HG03575 (cell line): ENCODE results near the gene ARHGAP18.
A peak's percentile ranks its signal among the peaks of the same experiment; 100 is the strongest.

ENCODE experiments used
- ATAC-seq: cut with Tn5 transposase; IDR thresholded peaks from one replicate; pipeline ENCODE4 v1.9.1; 2021; ENCODE audit not compliant: unreplicated experiment, insufficient number of reproducible peaks, low FRiP score; ENCODE audit errors: extremely low read depth

Gene ARHGAP18, protein sequence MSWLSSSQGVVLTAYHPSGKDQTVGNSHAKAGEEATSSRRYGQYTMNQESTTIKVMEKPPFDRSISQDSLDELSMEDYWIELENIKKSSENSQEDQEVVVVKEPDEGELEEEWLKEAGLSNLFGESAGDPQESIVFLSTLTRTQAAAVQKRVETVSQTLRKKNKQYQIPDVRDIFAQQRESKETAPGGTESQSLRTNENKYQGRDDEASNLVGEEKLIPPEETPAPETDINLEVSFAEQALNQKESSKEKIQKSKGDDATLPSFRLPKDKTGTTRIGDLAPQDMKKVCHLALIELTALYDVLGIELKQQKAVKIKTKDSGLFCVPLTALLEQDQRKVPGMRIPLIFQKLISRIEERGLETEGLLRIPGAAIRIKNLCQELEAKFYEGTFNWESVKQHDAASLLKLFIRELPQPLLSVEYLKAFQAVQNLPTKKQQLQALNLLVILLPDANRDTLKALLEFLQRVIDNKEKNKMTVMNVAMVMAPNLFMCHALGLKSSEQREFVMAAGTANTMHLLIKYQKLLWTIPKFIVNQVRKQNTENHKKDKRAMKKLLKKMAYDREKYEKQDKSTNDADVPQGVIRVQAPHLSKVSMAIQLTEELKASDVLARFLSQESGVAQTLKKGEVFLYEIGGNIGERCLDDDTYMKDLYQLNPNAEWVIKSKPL

DNA sequence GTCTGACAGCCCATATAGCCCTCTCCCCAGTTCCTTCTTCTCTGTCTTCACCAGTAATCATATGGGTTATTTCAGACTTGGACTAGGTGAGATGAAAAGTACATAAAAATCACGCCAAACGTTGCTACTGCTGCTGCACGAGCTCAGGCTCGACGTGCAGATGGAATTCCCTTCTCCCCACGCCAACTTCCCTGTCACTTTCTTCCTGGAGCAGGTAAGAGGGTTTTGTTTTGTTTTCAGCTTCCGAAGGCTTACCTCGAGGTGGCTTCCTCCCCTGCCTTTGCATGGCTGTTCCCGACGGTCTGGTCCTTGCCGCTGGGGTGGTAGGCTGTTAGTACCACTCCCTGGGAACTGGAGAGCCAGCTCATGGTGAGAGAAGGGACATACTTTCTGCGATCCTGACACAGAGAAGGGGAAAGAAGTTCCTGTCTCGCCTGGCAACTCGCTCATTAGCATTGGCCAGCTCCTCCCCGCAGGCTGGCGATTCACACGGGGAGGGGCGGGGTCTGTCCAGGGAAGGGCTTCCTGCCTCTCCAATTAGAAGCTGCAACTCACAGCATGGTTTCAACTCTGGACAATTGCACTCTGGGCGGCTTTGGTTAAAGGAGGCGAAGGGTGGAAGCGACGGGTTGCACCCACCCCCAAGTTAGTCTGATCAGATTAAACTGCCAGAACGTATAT lies at the start of gene ARHGAP18:
Gene ARHGAP18, minus strand, starts transcription at position 409 of the 681 bp plus-strand sequence. Its CDS starts 41 bp downstream, at position 368.
- ATAC-seq, result peak; percentile 85

DNA sequence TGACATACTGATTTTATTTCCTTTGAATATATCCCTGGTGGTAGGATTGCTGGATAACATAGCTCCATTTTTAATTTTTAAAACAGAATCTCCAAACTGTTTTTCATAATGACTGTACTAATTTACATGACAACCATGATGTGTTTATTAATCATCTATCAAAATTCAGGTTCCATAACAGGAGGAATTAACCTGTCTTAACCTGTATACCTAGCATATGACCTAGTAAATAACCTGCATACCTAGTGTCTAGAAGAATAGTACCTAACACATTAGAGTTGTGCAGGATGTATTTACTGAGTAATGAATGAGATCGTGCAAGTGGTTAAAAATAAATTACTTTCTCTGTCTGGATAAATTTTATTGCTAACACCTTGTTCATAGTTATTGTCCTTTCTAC lies 45.8 kb upstream of the ARHGAP18 start:
- no peak for ATAC-seq

- ATAC-seq, result no peak
Measured at GRCh38 chr6:129754750-129755149, 44.8 kb upstream of the ARHGAP18 start.

DNA sequence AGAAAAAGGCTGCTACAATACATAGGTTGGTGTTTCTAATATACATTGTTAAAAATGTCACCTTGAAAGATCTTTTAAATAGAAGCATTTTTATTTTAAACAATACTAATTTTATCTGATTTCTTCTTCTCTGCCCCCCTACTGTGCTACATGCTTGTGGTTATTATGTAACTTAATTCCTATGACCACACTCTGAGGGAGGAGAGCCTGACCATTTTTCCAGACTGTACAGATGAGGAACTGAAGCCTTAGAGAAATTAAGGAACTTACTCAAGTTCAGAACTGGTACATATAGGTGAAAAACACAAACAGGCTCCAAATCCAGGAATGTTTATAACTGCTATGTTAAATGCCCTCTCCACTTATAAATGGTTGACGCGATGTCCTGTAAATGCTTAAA lies 43.4 kb upstream of the ARHGAP18 start:
- ATAC-seq, result no peak

GRCh38 chr6:129751384-129751783 lies 41.4 kb upstream of the ARHGAP18 start:
- ATAC-seq, result no peak

DNA sequence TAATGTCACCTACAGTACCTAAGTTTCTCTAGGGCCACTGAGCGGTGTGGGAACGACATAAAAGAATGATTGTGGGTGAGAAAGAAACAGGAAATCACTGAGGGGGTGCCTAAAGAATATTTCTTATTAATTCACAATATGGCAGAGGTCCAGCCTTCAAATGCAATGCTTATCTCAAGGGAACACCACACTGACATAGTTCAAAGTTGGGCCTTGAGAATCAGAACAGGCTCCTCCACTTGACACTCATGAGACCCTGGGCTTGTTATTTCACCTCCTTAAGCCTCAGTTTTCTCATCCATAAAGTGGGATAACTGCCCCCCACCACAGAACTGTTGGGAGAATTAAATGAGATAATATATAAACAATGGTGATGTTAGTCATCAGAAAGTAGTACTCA lies 40.4 kb upstream of the ARHGAP18 start:
- ATAC-seq, result no peak

DNA sequence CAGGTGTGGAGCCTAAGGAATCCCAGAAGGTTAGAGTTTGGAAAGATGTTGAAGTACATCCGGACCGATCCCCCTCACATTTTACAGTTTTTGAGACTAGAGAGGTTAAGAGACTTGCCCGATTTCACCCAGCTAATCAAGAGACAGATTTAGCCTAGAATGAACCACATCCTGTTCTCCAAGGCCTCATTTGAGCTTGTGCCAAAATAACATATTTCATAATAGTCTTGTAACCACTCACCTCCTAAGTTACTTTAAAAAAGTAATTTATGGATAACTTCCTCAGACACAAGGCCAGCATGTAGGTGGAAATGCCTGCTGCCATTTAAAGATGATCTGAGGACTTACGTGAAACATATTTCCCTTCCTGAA lies 39.8 kb upstream of the ARHGAP18 start:
- no peak for ATAC-seq

GRCh38 chr6:129748901-129749748 lies 39.1 kb upstream of the ARHGAP18 start:
- ATAC-seq, result no peak

- ATAC-seq, result peak; percentile 86
Measured at GRCh38 chr6:129748212-129748900, 38.4 kb upstream of the ARHGAP18 start.

DNA sequence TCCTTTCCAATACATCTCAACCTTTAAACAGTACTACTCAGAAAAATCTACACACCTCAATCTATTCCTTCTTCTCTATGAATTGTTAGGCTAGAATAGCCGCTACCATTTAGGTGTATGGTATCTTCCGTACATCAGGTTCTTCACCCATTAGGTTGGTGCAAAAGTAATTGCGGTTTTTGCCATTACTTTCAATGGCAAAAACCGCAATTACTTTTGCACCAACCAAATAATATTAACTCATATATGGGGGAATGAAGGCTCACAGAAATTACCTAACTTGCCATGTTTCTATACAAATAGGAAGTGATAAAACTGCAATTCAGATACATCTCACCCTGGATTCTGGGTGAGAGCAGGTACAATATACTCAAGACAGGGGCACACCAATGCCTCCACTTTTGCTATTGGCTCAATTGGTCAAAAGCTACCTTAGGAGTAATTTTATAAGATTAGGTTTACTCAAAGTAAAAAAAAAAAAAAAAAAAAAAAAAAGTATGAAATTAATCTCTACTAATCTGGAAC lies 37.7 kb upstream of the ARHGAP18 start:
- no peak for ATAC-seq

DNA sequence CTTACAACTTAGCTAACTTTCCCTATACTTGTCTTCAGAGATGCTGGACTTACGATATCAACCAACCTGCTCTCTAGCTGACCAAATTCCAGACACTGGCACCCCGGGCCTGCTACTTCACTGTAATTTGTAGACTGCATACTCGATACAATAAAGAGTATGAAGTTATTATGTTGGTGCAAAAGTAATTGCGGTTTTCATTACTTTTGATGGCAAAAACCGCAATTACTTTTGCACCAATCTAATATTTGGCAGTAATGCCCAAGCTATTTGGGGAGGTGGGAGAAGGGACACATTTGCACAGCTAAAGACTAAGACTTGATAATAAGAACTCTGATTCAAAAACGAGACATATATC lies 34.9 kb upstream of the ARHGAP18 start:
- ATAC-seq, result no peak

DNA sequence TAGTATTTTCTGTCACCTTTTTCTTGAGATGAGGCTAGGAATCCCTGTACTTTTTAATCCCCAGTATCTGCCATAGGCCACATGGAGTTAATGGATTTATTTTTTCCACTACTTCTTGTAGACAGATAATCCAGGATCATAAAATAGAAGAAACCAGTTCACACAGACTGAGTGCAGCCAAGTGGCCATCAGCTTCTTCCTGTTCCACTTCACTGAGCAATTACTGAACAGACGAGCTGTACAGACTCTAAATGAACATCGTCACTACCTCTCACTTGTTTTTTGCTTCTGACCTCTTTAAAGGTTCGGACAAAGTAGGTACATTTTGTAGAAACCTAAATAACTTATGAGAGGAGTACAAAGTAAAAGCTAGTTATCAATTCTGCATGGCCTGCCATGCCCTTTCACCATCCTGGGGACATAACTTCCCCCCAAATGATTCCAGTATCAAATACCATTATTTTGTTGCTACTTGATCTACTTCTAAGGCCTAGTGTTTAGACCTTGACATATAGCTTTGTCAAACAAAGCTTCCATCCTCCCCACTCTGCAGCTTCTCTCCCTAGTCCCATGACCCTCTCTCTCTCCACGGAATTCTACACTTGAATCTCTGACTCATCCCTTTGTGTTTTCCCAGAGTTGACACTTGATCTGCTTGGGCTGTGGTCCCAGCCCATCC lies 34.4 kb upstream of the ARHGAP18 start:
- no peak for ATAC-seq

DNA sequence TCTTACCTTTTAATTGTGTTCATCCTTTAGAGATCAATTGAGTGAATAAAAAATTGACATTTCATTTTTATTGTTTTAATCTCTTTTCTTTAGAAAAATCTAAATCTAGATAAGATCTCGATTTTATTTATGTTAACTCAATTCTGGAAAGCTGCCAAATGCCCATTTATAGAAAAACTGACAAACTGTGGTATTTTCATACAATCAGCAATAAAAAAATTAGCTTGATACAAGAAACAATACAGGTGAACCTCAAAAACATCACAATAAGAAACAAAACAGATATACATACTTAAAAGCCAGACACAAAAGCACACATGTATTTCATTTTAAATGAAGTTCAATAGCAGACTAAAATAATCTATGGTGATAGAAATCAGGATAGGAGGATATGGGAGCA lies 30.0 kb upstream of the ARHGAP18 start:
- ATAC-seq, result no peak

GRCh38 chr6:129736105-129736504 lies 26.1 kb upstream of the ARHGAP18 start:
- no peak for ATAC-seq

GRCh38 chr6:129733290-129733689 lies 23.3 kb upstream of the ARHGAP18 start:
- no peak for ATAC-seq

DNA sequence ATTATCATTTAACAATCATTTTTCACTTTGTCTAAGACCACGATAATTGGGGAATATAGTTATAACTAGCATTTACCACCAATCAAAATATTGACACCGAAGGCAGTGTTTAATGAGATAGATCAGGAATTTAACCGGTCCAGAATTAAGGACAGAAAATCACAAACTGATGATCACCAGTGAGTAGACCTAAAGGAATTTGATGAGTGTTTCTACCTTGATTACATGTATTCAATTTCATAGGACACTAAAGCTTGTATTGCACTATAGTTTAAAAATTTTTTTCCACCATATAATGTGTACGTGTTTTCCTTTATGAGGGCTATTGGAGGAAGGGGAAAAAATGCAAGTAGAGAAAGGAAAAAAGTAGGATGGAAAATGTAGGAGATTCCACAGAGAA lies 22.6 kb upstream of the ARHGAP18 start:
- ATAC-seq, result no peak

DNA sequence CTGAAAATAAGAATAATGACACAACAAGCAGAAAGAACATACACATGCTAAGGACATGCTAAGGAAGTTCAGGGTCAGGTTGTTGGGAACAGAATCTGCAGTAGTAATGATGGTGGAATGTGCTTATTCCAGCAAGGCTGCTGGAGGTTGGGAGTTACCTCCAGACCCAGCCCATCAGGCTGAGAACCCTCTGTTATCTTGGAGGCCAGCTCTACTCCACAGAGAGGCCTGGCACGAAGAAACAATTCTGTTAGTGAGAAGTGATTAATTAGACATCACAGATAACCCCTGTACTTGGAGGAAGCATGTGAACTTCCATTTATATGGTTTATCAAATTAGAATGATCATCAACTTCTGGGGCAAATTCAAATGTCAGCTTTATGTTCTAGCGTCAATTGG lies 22.1 kb upstream of the ARHGAP18 start:
- ATAC-seq, result no peak

- no peak for ATAC-seq
Measured at GRCh38 chr6:129731428-129731827, 21.5 kb upstream of the ARHGAP18 start.
